ENCODE data around the gene PLXNB3. TPM values are rescaled to one million over a fixed set of nuclear protein-coding genes. Genes with fewer than 3 reads are reported as not detected.

PLXNB3 gene
- total RNA-seq, 1 donor: 4.3 TPM

DNA sequence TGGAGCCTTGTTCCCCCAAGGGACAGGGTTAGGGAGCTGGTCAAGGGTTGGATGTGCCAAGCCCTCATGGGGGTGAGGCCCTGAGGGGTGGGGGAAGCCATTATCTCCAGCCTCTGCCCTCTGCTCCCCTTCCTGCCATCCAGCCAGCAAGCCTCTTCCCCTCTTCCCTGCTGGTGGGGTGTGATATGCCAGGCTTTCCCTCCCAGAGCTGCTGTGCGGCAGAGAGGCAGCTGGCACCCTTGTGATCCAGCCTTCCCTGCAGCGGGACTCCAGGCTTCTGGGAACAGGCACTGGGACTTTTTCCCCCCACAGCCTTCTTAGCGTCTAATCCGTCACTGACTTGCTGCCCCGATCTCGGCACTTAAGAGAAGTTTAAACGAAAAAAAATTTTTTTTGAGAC, 36.7 kb downstream of the PLXNB3 start:
- H3K27ac ChIP-seq (ENCODE audit: low read depth, low read length): no peak overlapping the region

DNA sequence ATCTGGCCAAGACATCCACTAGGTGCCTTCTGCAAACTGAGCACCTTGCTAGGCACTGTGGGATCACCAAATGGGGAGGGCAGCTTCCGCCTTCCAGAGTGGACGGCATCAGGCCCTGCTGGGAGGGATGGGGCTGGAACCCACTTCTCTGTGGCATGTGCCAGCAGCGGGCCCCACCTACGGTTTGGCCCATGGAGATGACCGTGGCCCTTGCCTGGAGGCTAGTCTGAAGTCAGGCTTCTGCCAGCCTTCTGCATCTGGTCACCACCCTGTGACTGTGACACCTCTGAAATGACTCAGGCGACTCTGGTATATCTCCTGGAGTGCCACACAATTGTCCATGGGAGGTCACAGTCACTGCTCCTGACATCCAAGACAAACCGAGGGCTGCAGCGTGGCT, 37.6 kb downstream of the PLXNB3 start:
- Histone ChIP-seq H3K4me2 (ENCODE audit: insufficient read depth, low read length) (no peak overlapping the region), H3K4me1 (ENCODE audit: insufficient read depth, low read length) (no peaks in the 10 kb centered on the region), H4K20me1 (ENCODE audit: insufficient read depth, low read length) (peaks cover 5% of the 10 kb centered on the region), H3K27me3 (ENCODE audit: insufficient read depth, low read length) (no peaks in the 10 kb centered on the region), H2AFZ (ENCODE audit: low read length) (no peak overlapping the region), H3K36me3 (ENCODE audit: insufficient read depth, low read length) (peaks cover 3% of the 10 kb centered on the region), H3K79me2 (ENCODE audit: insufficient read depth, low read length) (peaks cover 6% of the 10 kb centered on the region), H3K4me3 (ENCODE audit: insufficient read depth, low read length) (no peak overlapping the region), H3K27ac (ENCODE audit: low read depth, low read length) (no peak overlapping the region), H3K9me3 (ENCODE audit: low read depth, low read length) (no peaks in the 10 kb centered on the region)
- TF ChIP-seq, protein P1, sequence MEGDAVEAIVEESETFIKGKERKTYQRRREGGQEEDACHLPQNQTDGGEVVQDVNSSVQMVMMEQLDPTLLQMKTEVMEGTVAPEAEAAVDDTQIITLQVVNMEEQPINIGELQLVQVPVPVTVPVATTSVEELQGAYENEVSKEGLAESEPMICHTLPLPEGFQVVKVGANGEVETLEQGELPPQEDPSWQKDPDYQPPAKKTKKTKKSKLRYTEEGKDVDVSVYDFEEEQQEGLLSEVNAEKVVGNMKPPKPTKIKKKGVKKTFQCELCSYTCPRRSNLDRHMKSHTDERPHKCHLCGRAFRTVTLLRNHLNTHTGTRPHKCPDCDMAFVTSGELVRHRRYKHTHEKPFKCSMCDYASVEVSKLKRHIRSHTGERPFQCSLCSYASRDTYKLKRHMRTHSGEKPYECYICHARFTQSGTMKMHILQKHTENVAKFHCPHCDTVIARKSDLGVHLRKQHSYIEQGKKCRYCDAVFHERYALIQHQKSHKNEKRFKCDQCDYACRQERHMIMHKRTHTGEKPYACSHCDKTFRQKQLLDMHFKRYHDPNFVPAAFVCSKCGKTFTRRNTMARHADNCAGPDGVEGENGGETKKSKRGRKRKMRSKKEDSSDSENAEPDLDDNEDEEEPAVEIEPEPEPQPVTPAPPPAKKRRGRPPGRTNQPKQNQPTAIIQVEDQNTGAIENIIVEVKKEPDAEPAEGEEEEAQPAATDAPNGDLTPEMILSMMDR (IDR thresholded peaks at IDR 0.05; ENCODE audit: extremely low read depth, low read depth, low read length): no peak
- no peak for DNase-seq (ENCODE audit: insufficient read length, low spot score, missing footprints)

More for the DNA sequence above, 36.7 kb downstream of the PLXNB3 start:
- peaks cover 12% of the 10 kb centered on the region for H4K20me1 ChIP-seq (ENCODE audit: insufficient read depth, low read length)
- H3K79me2 ChIP-seq (ENCODE audit: insufficient read depth, low read length): peaks cover 15% of the 10 kb centered on the region
- TF ChIP-seq, protein P1 (IDR thresholded peaks at IDR 0.05; ENCODE audit: extremely low read depth, low read depth, low read length): no peak
- H3K4me2 ChIP-seq (ENCODE audit: insufficient read depth, low read length): no peak overlapping the region
- no peak overlapping the region for H2AFZ ChIP-seq (ENCODE audit: low read length)
- DNase-seq (ENCODE audit: insufficient read length, low spot score, missing footprints): peak; percentile 88
- no peaks in the 10 kb centered on the region for H3K27me3 ChIP-seq (ENCODE audit: insufficient read depth, low read length)
- H3K4me1 ChIP-seq (ENCODE audit: insufficient read depth, low read length): peaks cover 2% of the 10 kb centered on the region
- H3K36me3 ChIP-seq (ENCODE audit: insufficient read depth, low read length): peaks cover 3% of the 10 kb centered on the region
- H3K9me3 ChIP-seq (ENCODE audit: low read depth, low read length): no peaks in the 10 kb centered on the region
- no peak overlapping the region for H3K4me3 ChIP-seq (ENCODE audit: insufficient read depth, low read length)

DNA sequence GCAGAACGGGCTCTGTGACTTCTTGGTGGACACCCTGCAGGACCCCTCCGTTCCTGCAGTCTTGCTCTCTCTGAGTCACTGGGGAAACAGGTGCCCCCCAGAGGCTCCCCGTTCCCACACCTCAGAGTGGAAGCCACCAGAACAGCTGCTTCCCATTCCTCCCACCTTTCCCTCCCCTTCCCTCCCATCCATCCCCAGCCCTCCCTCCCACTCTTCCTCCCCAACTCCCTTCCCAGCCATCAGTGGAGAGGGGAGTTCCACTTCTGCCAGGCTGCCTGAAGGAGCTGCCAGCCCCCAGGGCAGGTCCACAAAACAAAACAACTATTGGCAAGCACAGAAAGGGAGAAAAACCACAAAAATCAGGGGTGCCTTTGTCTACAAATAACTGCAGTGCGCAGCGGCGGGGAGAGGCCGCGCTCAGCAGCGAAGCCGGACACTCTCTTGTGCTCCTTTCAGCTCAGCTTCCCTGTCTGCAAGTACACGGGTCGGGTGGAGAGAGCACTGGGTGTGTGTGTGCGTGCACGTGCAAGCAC, 38.5 kb downstream of the PLXNB3 start:
- no peaks in the 10 kb centered on the region for H3K79me2 ChIP-seq (ENCODE audit: insufficient read depth, low read length)
- TF ChIP-seq, protein P1 (IDR thresholded peaks at IDR 0.05; ENCODE audit: extremely low read depth, low read depth, low read length): no peak

DNA sequence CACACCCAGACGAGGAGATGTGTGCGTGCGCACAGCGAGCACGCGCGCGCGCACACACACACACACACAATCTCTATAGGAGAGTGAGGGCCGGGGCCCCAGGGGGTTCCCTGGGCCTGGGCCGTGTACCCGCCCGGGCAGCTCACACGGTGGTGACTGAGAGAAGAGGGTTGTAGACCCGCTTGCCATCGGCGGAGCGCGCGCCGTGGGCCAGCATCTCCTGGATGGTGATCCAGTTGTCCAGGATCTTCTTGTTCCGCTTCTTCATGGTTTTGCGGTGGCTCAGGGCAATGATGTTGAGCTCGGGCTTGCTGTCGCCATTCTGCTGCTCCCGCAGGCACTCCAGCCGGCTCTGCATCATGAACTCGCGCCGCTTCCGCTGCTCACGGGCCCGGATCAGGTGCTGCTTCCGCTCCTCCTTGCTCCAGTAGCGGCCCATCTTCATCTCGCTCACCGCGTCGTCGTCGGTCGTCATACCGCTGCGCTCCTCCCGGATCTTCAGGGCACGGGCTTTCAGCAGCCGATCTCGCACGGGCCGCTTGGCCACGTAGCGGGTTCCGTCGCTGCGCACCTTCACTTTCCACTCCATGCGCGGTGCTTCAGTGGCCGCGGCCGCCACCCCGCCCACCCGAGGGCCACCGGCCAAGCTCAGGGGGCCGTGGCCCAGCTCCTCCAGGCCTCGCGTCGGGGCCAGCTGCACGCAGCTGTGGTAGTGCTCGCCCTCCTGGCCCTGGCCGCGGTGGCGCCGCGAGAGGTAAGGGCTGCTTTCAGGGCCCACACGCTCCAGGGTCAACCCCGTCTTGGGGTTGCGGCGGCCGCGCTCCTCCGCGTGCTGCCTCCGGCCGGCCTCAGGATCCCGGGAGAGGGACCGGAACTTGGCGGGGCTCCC, 39.4 kb downstream of the PLXNB3 start:
- H3K27ac ChIP-seq (ENCODE audit: low read depth, low read length): no peak overlapping the region
- H3K9me3 ChIP-seq (ENCODE audit: low read depth, low read length): no peaks in the 10 kb centered on the region
- no peak overlapping the region for H2AFZ ChIP-seq (ENCODE audit: low read length)
- no peak overlapping the region for H3K4me2 ChIP-seq (ENCODE audit: insufficient read depth, low read length)
- no peak overlapping the region for H3K4me3 ChIP-seq (ENCODE audit: insufficient read depth, low read length)
- no peaks in the 10 kb centered on the region for H3K36me3 ChIP-seq (ENCODE audit: insufficient read depth, low read length)
- no peaks in the 10 kb centered on the region for H4K20me1 ChIP-seq (ENCODE audit: insufficient read depth, low read length)
- no peaks in the 10 kb centered on the region for H3K27me3 ChIP-seq (ENCODE audit: insufficient read depth, low read length)
- no peaks in the 10 kb centered on the region for H3K4me1 ChIP-seq (ENCODE audit: insufficient read depth, low read length)
- TF ChIP-seq, protein P1 (IDR thresholded peaks at IDR 0.05; ENCODE audit: extremely low read depth, low read depth, low read length): no peak
- no peak for DNase-seq (ENCODE audit: insufficient read length, low spot score, missing footprints)
- H3K79me2 ChIP-seq (ENCODE audit: insufficient read depth, low read length): no peaks in the 10 kb centered on the region

More for the DNA sequence above, 38.5 kb downstream of the PLXNB3 start:
- DNase-seq (ENCODE audit: insufficient read length, low spot score, missing footprints): no peak
- no peak overlapping the region for H2AFZ ChIP-seq (ENCODE audit: low read length)
- no peak overlapping the region for H3K4me2 ChIP-seq (ENCODE audit: insufficient read depth, low read length)
- H3K27me3 ChIP-seq (ENCODE audit: insufficient read depth, low read length): no peaks in the 10 kb centered on the region
- H3K36me3 ChIP-seq (ENCODE audit: insufficient read depth, low read length): peaks cover 2% of the 10 kb centered on the region
- H3K4me1 ChIP-seq (ENCODE audit: insufficient read depth, low read length): no peaks in the 10 kb centered on the region
- no peaks in the 10 kb centered on the region for H3K9me3 ChIP-seq (ENCODE audit: low read depth, low read length)
- no peak overlapping the region for H3K4me3 ChIP-seq (ENCODE audit: insufficient read depth, low read length)
- H4K20me1 ChIP-seq (ENCODE audit: insufficient read depth, low read length): no peaks in the 10 kb centered on the region
- no peak overlapping the region for H3K27ac ChIP-seq (ENCODE audit: low read depth, low read length)
